Left ventricle myocardium inferior (tissue), 1 donor: ENCODE data around the gene ZNF593OS. TPM values are rescaled to one million over a fixed set of nuclear protein-coding genes. Genes with fewer than 3 reads are reported as not detected.

Experiments used
- DNase-seq: peaks from one replicate; pipeline ENCODE4 v3.0.0-alpha.2; 2020
- H3K27ac ChIP-seq: fragments of 200-600 bp; replicated peaks from 2 replicates; pipeline ENCODE4 v1.8.0; 2021
- H3K27me3 ChIP-seq: fragments of 200-600 bp; 2 replicates; pipeline ENCODE4 v1.8.0; 2021; ENCODE audit warnings: low read depth
- H3K36me3 ChIP-seq: fragments of 200-600 bp; 2 replicates; pipeline ENCODE4 v1.8.0; 2021
- H3K4me1 ChIP-seq: fragments of 200-600 bp; 2 replicates; pipeline ENCODE4 v1.8.0; 2021
- H3K4me3 ChIP-seq: fragments of 200-600 bp; 2 replicates; pipeline ENCODE4 v1.8.0; 2021; ENCODE audit warnings: mild to moderate bottlenecking, moderate library complexity
- H3K9me3 ChIP-seq: fragments of 200-600 bp; replicated peaks from 2 replicates; pipeline ENCODE4 v1.8.0; 2021
- CTCF ChIP-seq: fragments of 200-600 bp; IDR thresholded peaks from 2 replicates; pipeline ENCODE4 v1.8.0; 2021; ENCODE audit warnings: antibody characterized with exemption, mild to moderate bottlenecking, borderline replicate concordance
- intact Hi-C: fragments of 100-400 bp; cut with micrococcal nuclease; formaldehyde crosslinking; loops from one replicate; pipeline ENCODE4 v1.11.0; 2022
- total RNA-seq: library from RNA; stranded (reverse); fragmentation: NEBNext Ultra II Directional; extraction: Animal tissue kit (Norgen Biotek cat#: 25700); gene quantifications from one replicate; pipeline ENCODE4 v1.2.1, GENCODE V29; 2021
- donor health status: DM: no; HTN: yes; CAD: no; lungs with severe emphysema.

Gene ZNF593OS
- total RNA-seq, 1 donor from 2014 or later = not detected

GRCh38 chr1:26184086-26184485, 12.5 kb upstream of the ZNF593OS start:
- H3K9me3 ChIP-seq = no peaks in the 10 kb centered on the region
- intact Hi-C loops = no loop called here
- no peak overlapping the region for H3K4me3 ChIP-seq
- no peak overlapping the region for H3K27ac ChIP-seq
- H3K27me3 ChIP-seq = no peaks in the 10 kb centered on the region
- no peak for TF ChIP-seq CTCF
- no peak for DNase-seq
- H3K4me1 ChIP-seq = no peaks in the 10 kb centered on the region
- peaks cover 3% of the 10 kb centered on the region for H3K36me3 ChIP-seq

DNA sequence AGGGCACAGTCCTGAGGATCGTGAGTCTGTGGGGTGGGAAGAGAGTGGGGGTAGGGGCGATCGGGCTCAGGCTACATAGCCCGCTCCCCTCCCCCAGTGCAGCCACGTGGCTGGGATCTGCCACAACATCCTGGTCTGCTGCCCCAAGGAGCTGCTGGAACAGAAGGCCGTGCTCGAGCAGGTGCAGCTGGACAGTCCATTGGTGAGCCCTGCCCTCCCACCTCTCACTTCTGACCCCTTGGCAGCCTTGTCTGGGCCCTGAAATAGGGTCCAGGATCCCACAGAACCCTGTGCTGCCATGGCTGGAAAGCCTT, 10.7 kb upstream of the ZNF593OS start:
- H3K4me3 ChIP-seq = no peak overlapping the region
- DNase-seq = no peak
- no peak overlapping the region for H3K27ac ChIP-seq

DNA sequence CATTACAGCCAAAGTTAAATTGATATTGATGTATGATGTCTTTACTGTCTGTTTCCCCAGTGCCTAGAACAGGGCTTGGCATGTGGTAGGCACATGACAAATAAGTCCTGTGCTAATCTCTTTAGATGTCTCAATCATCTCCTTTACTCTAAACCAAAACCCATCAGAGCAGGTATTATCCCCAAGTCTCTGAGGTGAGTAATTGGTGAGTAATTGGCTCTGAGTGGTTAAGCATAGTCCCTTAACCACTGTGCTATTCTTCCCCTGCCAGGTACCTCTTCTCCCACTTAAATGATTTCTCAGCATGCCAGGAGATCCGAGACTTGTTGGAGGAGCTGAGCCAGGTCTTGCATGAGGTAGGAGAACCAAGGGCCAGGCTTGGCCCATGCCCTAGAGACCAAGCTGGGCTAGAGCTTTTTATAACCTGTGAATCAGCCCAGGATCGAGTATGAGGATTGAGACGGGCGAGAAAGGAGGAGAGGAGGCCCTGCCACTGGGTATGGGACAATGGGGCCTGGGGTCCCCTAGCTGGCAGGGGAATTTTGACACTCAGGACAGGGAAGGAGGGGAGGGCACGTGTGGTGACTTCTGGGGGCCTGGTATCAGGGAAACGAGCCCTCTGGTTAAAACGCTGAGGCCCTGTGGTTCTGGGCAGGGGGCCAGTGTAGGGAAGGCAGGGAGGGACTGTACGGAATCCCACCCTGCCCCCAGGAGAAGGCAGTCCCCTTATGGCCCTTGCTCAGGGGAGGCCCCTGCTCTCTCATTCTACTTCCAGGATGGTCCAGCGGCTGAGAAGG, 10.2 kb upstream of the ZNF593OS start:
- no peak overlapping the region for H3K27ac ChIP-seq
- intact Hi-C loops = no loop called here
- H3K36me3 ChIP-seq = no peaks in the 10 kb centered on the region
- H3K4me3 ChIP-seq = no peak overlapping the region
- no peaks in the 10 kb centered on the region for H3K4me1 ChIP-seq
- DNase-seq = no peak
- TF ChIP-seq CTCF = no peak
- no peaks in the 10 kb centered on the region for H3K27me3 ChIP-seq
- H3K9me3 ChIP-seq = no peaks in the 10 kb centered on the region

More for the DNA sequence above, 10.7 kb upstream of the ZNF593OS start:
- no peak for TF ChIP-seq CTCF
- H3K27me3 ChIP-seq = no peaks in the 10 kb centered on the region
- H3K4me1 ChIP-seq = no peaks in the 10 kb centered on the region
- H3K36me3 ChIP-seq = peaks cover 3% of the 10 kb centered on the region
- intact Hi-C loops = no loop called here
- H3K9me3 ChIP-seq = no peaks in the 10 kb centered on the region

- intact Hi-C loops = no loop called here
- no peak for DNase-seq
- no peak overlapping the region for H3K4me3 ChIP-seq
- TF ChIP-seq CTCF = no peak
- no peaks in the 10 kb centered on the region for H3K36me3 ChIP-seq
- H3K27me3 ChIP-seq = no peaks in the 10 kb centered on the region
- no peak overlapping the region for H3K27ac ChIP-seq
- no peaks in the 10 kb centered on the region for H3K4me1 ChIP-seq
- H3K9me3 ChIP-seq = no peaks in the 10 kb centered on the region
Measured at GRCh38 chr1:26180010-26180506, 8.4 kb upstream of the ZNF593OS start.

DNA sequence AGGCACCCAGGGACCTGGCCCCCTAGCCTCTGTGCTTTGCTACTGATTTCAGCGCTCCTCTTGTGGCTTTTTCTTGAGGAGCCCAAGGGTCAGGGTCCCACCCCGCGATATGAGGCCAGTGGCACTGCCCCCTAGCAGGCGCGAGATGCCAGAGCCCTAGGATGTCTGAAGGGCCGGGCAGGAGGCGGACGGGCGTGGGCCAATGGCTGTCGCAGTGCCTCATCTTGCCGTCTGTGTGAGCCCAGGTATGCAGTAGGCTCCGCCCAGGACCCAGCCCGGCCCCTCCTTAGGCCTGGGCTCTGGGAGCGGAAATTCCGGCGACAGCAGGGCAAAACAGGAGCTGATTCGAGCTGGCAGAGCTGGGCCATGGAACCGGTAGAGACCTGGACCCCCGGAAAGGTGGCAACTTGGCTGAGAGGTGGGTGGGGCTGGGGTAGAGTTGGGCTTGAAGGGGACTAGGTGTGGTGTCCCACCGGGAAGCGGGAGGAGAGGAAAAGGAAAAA, 5.6 kb upstream of the ZNF593OS start, which contains the start of gene CNKSR1:
Gene CNKSR1, plus strand, starts transcription at position 310 of the 503 bp plus-strand sequence. Its CDS starts 57 bp downstream, at position 367.
- no peak within 1 kb of the TSS for H3K4me3 ChIP-seq
- no peaks in the 10 kb centered on the region for H3K27me3 ChIP-seq
- no peaks in the 10 kb centered on the region for H3K36me3 ChIP-seq
- no peaks in the 10 kb centered on the region for H3K4me1 ChIP-seq
- intact Hi-C loops = no loop called here
- TF ChIP-seq CTCF = no peak
- no peak for DNase-seq
- no peaks in the 10 kb centered on the region for H3K9me3 ChIP-seq
- H3K27ac ChIP-seq = no peak within 1 kb of the TSS
